A673 (cell line): Measurements from ENCODE around the gene HMGN1.

Experiments
- EZH2 ChIP-seq: fragments of 200-600 bp; sonication (generic); IDR thresholded peaks from 2 replicates; pipeline ENCODE4 v1.6.1; 2017; ENCODE audit warnings: borderline replicate concordance, low read depth, mild to moderate bottlenecking, mixed read lengths, antibody characterized with exemption, low read length; ENCODE audit not compliant: poor library complexity, severe bottlenecking
- TF ChIP-seq, protein P1 (sequence below): fragments of 300-800, 200-600 bp; sonication (generic); conservative IDR thresholded peaks from 2 replicates; pipeline ENCODE4 v1.5.1; 2017; ENCODE audit warnings: low read depth, mild to moderate bottlenecking, antibody characterized with exemption, low read length, moderate library complexity, mixed read lengths

DNA sequence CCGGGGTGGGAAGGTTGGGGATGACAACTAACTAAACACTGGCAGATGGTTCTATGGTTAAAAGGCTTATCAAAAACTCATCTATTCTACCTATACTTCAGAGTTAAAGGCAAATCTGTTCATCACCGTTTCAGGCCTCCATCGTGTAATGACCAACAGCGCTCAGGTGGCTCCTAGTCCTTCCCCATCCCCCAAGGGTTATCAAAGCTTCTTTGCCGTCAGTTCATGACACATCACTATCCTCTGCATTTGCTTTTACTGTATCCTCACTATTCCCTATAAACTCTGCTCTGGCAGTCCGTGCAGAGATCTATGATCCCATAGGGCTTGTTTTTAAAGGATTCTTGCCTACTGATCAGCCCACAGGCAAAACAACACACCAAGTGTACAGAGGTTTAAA is 8.2 kb downstream of the HMGN1 start:
- TF ChIP-seq EZH2 = no peak
- TF ChIP-seq, protein P1, sequence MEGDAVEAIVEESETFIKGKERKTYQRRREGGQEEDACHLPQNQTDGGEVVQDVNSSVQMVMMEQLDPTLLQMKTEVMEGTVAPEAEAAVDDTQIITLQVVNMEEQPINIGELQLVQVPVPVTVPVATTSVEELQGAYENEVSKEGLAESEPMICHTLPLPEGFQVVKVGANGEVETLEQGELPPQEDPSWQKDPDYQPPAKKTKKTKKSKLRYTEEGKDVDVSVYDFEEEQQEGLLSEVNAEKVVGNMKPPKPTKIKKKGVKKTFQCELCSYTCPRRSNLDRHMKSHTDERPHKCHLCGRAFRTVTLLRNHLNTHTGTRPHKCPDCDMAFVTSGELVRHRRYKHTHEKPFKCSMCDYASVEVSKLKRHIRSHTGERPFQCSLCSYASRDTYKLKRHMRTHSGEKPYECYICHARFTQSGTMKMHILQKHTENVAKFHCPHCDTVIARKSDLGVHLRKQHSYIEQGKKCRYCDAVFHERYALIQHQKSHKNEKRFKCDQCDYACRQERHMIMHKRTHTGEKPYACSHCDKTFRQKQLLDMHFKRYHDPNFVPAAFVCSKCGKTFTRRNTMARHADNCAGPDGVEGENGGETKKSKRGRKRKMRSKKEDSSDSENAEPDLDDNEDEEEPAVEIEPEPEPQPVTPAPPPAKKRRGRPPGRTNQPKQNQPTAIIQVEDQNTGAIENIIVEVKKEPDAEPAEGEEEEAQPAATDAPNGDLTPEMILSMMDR = no peak
